ENCODE data around the gene PHGDH. TPM values are rescaled to one million over a fixed set of nuclear protein-coding genes. Genes with fewer than 3 reads are reported as not detected.

Gene PHGDH
- total RNA-seq, 1 experiment from 2014 or later: 373 TPM

GRCh38 chr1:119724611-119725218 is 13.0 kb downstream of the PHGDH start:
- Histone ChIP-seq H3K9me2 (ENCODE audit: insufficient read depth) (no peaks in the 10 kb centered on the region), H3K36me3 (ENCODE audit: low read depth) (peaks cover 83% of the 10 kb centered on the region), H2AFZ (no peak overlapping the region), H3K27ac (no peak overlapping the region), H4K20me1 (ENCODE audit: insufficient read depth) (peaks cover 93% of the 10 kb centered on the region), H3K27me3 (ENCODE audit: insufficient read depth, low read depth) (no peaks in the 10 kb centered on the region), H3F3A (ENCODE audit: insufficient read depth, low read depth) (peaks cover 19% of the 10 kb centered on the region), H3K4me2 (no peak overlapping the region), H3K9me3 (ENCODE audit: insufficient read depth, low read depth) (no peaks in the 10 kb centered on the region), H3K4me1 (replicated peaks; ENCODE audit: insufficient read depth) (peaks cover 20% of the 10 kb centered on the region), H3K79me2 (ENCODE audit: low read depth) (peaks cover 27% of the 10 kb centered on the region), H3K4me3 (no peak overlapping the region)
- POLR2A ChIA-PET (ENCODE audit: unreplicated experiment): no interaction called here
- no peak for TF ChIP-seq EZH2 (IDR thresholded peaks at IDR 0.05; ENCODE audit: low read depth)
- TF ChIP-seq, protein P1, sequence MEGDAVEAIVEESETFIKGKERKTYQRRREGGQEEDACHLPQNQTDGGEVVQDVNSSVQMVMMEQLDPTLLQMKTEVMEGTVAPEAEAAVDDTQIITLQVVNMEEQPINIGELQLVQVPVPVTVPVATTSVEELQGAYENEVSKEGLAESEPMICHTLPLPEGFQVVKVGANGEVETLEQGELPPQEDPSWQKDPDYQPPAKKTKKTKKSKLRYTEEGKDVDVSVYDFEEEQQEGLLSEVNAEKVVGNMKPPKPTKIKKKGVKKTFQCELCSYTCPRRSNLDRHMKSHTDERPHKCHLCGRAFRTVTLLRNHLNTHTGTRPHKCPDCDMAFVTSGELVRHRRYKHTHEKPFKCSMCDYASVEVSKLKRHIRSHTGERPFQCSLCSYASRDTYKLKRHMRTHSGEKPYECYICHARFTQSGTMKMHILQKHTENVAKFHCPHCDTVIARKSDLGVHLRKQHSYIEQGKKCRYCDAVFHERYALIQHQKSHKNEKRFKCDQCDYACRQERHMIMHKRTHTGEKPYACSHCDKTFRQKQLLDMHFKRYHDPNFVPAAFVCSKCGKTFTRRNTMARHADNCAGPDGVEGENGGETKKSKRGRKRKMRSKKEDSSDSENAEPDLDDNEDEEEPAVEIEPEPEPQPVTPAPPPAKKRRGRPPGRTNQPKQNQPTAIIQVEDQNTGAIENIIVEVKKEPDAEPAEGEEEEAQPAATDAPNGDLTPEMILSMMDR (conservative IDR thresholded peaks at IDR 0.05): no peak
- no peak for DNase-seq
- CTCF ChIA-PET: interaction anchor here (0.7 kb wide), 1 partner anchor 91 kb away, joined by 4 read pairs; no protein-coding TSS in a partner anchor
- BruUV-seq (replicated peaks): no TSS peak
- intact Hi-C loops (cut with micrococcal nuclease; ENCODE audit: unreplicated experiment): no loop called here

- BruUV-seq (replicated peaks): no TSS peak
- Histone ChIP-seq H3K27ac (no peak overlapping the region), H3K4me1 (replicated peaks; ENCODE audit: insufficient read depth) (peaks cover 29% of the 10 kb centered on the region), H3K27me3 (ENCODE audit: insufficient read depth, low read depth) (no peaks in the 10 kb centered on the region), H3K9me2 (ENCODE audit: insufficient read depth) (no peaks in the 10 kb centered on the region), H3K4me2 (no peak overlapping the region), H3K4me3 (no peak overlapping the region), H3K79me2 (ENCODE audit: low read depth) (peaks cover 18% of the 10 kb centered on the region), H3K36me3 (ENCODE audit: low read depth) (peaks cover 83% of the 10 kb centered on the region), H3F3A (ENCODE audit: insufficient read depth, low read depth) (peaks cover 28% of the 10 kb centered on the region), H3K9me3 (ENCODE audit: insufficient read depth, low read depth) (no peaks in the 10 kb centered on the region), H2AFZ (no peak overlapping the region), H4K20me1 (ENCODE audit: insufficient read depth) (peaks cover 93% of the 10 kb centered on the region)
- ChIA-PET POLR2A (ENCODE audit: unreplicated experiment) (interaction anchor here (0.7 kb wide), 1 partner anchor 178 kb away, joined by 3 read pairs; no protein-coding TSS in a partner anchor), CTCF (no interaction called here)
- DNase-seq: no peak
- no peak for TF ChIP-seq EZH2 (IDR thresholded peaks at IDR 0.05; ENCODE audit: low read depth)
- TF ChIP-seq, protein P1 (conservative IDR thresholded peaks at IDR 0.05): no peak
- intact Hi-C loops (cut with micrococcal nuclease; ENCODE audit: unreplicated experiment): no loop called here
These were observed 13.9 kb downstream of the PHGDH start for GRCh38 chr1:119725626-119726025.

GRCh38 chr1:119727991-119728390 is 16.3 kb downstream of the PHGDH start:
- peaks cover 80% of the 10 kb centered on the region for H3K36me3 ChIP-seq (ENCODE audit: low read depth)
- H2AFZ ChIP-seq: no peak overlapping the region
- H3K27ac ChIP-seq: no peak overlapping the region
- H4K20me1 ChIP-seq (ENCODE audit: insufficient read depth): peaks cover 92% of the 10 kb centered on the region
- peaks cover 50% of the 10 kb centered on the region for H3K4me1 ChIP-seq (replicated peaks; ENCODE audit: insufficient read depth)
- POLR2A ChIA-PET (ENCODE audit: unreplicated experiment): interaction anchor here (0.6 kb wide), 1 partner anchor 46 kb away, joined by 3 read pairs; no protein-coding TSS in a partner anchor
- no peak overlapping the region for H3K4me3 ChIP-seq
- peaks cover 43% of the 10 kb centered on the region for H3F3A ChIP-seq (ENCODE audit: insufficient read depth, low read depth)
- CTCF ChIA-PET: no interaction called here
- H3K79me2 ChIP-seq (ENCODE audit: low read depth): peaks cover 18% of the 10 kb centered on the region
- H3K9me2 ChIP-seq (ENCODE audit: insufficient read depth): no peaks in the 10 kb centered on the region
- H3K4me2 ChIP-seq: no peak overlapping the region
- no TSS peak for BruUV-seq (replicated peaks)
- H3K9me3 ChIP-seq (ENCODE audit: insufficient read depth, low read depth): no peaks in the 10 kb centered on the region
- no peak for TF ChIP-seq EZH2 (IDR thresholded peaks at IDR 0.05; ENCODE audit: low read depth)
- TF ChIP-seq, protein P1 (conservative IDR thresholded peaks at IDR 0.05): no peak
- DNase-seq: no peak
- no peaks in the 10 kb centered on the region for H3K27me3 ChIP-seq (ENCODE audit: insufficient read depth, low read depth)
- intact Hi-C loops (cut with micrococcal nuclease; ENCODE audit: unreplicated experiment): no loop called here
